OCI-LY1 (cell line): ENCODE data around the gene HTR2B.

Experiments
- CTCF ChIP-seq: fragments of 200-600 bp; sonication (generic), shearing (Covaris generic); IDR thresholded peaks from 2 replicates; pipeline ENCODE4 v1.5.1; 2017; ENCODE audit warnings: mild to moderate bottlenecking, antibody characterized with exemption, low read length, moderate library complexity, mixed read lengths
- EZH2 ChIP-seq: fragments of 200-600 bp; sonication (generic), shearing (Covaris generic); IDR thresholded peaks from 2 replicates; pipeline ENCODE4 v1.8.0; 2017; ENCODE audit warnings: borderline replicate concordance, mixed run types, mild to moderate bottlenecking, antibody characterized with exemption, low read length, moderate library complexity, mixed read lengths

- TF ChIP-seq CTCF = no peak
- TF ChIP-seq EZH2 = no peak
Measured at GRCh38 chr2:231068525-231069222, 56.2 kb downstream of the HTR2B start.
